GM23338 (cell line): ENCODE measurements around the gene SRRT. TPM values are rescaled to one million over a fixed set of nuclear protein-coding genes. Genes with fewer than 3 reads are reported as not detected.

Experiments
- ATAC-seq: fragments of 200-7000 bp; cut with Tn5 transposase; 3 replicates; pipeline ENCODE4 v1.9.1; 2020
- DNase-seq: peaks from one replicate; pipeline ENCODE4 v3.0.0-alpha.2; 2015; ENCODE audit warnings: low spot score
- H2AFZ ChIP-seq: fragments of 200-600 bp; sonication (generic); 2 replicates; pipeline ENCODE4 v1.8.0; 2016; ENCODE audit warnings: antibody characterized with exemption, mild to moderate bottlenecking, moderate library complexity
- H3F3A ChIP-seq: fragments of 200-600 bp; sonication (generic); replicated peaks from 2 replicates; pipeline ENCODE4 v1.8.0; 2017; ENCODE audit warnings: antibody characterized with exemption, mixed run types, low read depth
- H3K27ac ChIP-seq: fragments of 200-600 bp; sonication (generic); 2 replicates; pipeline ENCODE4 v1.6.1; 2016; ENCODE audit warnings: low read depth
- H3K27me3 ChIP-seq: fragments of 200-600 bp; sonication (generic); 2 replicates; pipeline ENCODE4 v1.8.0; 2016; ENCODE audit warnings: mild to moderate bottlenecking, mixed run types, moderate library complexity; ENCODE audit not compliant: insufficient read depth
- H3K36me3 ChIP-seq: fragments of 200-600 bp; sonication (generic); 2 replicates; pipeline ENCODE4 v1.8.0; 2016; ENCODE audit warnings: mild to moderate bottlenecking; ENCODE audit not compliant: insufficient read depth
- H3K4me1 ChIP-seq: fragments of 200-600 bp; sonication (generic); 2 replicates; pipeline ENCODE4 v1.8.0; 2016; ENCODE audit warnings: mild to moderate bottlenecking, moderate library complexity; ENCODE audit not compliant: insufficient read depth
- H3K4me2 ChIP-seq: fragments of 200-600 bp; sonication (generic); 2 replicates; pipeline ENCODE4 v1.7.1; 2017; ENCODE audit warnings: mixed run types
- H3K4me3 ChIP-seq: fragments of 200-600 bp; sonication (generic); 2 replicates; pipeline ENCODE4 v1.6.1; 2016; ENCODE audit warnings: mixed run types
- H3K79me2 ChIP-seq: fragments of 200-600 bp; sonication (generic); replicated peaks from 2 replicates; pipeline ENCODE4 v1.8.0; 2017; ENCODE audit warnings: mild to moderate bottlenecking; ENCODE audit not compliant: insufficient read depth
- H3K9me2 ChIP-seq: fragments of 200-600 bp; sonication (generic); 2 replicates; pipeline ENCODE4 v1.8.0; 2017; ENCODE audit not compliant: insufficient read depth
- H4K20me1 ChIP-seq: fragments of 200-600 bp; sonication (generic); replicated peaks from 2 replicates; pipeline ENCODE4 v1.8.0; 2017; ENCODE audit warnings: mild to moderate bottlenecking; ENCODE audit not compliant: insufficient read depth
- H3K27ac Mint-ChIP-seq: 2 replicates; pipeline ENCODE4 v1.8.0; 2020; ENCODE audit warnings: inconsistent platforms, mild to moderate bottlenecking, moderate library complexity, mixed read lengths
- H3K27me3 Mint-ChIP-seq: 3 replicates; pipeline ENCODE4 v1.8.0; 2022; ENCODE audit warnings: low read depth, mild to moderate bottlenecking, moderate library complexity, mixed read lengths, inconsistent platforms; ENCODE audit not compliant: insufficient read depth, poor library complexity
- H3K36me3 Mint-ChIP-seq: 3 replicates; pipeline ENCODE4 v1.8.0; 2021; ENCODE audit warnings: low read depth, mild to moderate bottlenecking, inconsistent platforms, moderate library complexity, mixed read lengths
- H3K4me1 Mint-ChIP-seq: 3 replicates; pipeline ENCODE4 v1.8.0; 2020; ENCODE audit warnings: mild to moderate bottlenecking, inconsistent platforms, mixed read lengths
- H3K4me3 Mint-ChIP-seq: 3 replicates; pipeline ENCODE4 v1.8.0; 2021; ENCODE audit warnings: moderate library complexity, mild to moderate bottlenecking, inconsistent platforms, mixed read lengths
- H3K9me3 Mint-ChIP-seq: 3 replicates; pipeline ENCODE4 v1.8.0; 2020; ENCODE audit warnings: moderate library complexity, mild to moderate bottlenecking, inconsistent platforms, mixed read lengths
- CREB1 ChIP-seq: fragments of 250-450 bp; sonication (Bioruptor Pico); IDR thresholded peaks from 2 replicates; pipeline ENCODE4 v1.5.0; 2020; ENCODE audit warnings: low read depth, mild to moderate bottlenecking, moderate library complexity
- CTCF ChIP-seq, 2 experiments: fragments of 200-600 bp in 1 of 2; sonication (generic) in 1 of 2; conservative IDR thresholded peaks; 2 replicates each; pipeline versions ENCODE4 v1.5.1 to v1.6.1; 2016 to 2017; ENCODE audit warnings: antibody characterized with exemption in 2 of 2, low read depth in 2 of 2, mild to moderate bottlenecking in 2 of 2, moderate library complexity in 1 of 2
- EZH2 ChIP-seq: fragments of 200-600 bp; sonication (generic); IDR thresholded peaks from one replicate; pipeline ENCODE4 v1.8.0; 2017; ENCODE audit warnings: antibody characterized with exemption, mild to moderate bottlenecking, low read depth; ENCODE audit not compliant: unreplicated experiment
- EZH2phosphoT487 ChIP-seq: fragments of 200-600 bp; sonication (generic); IDR thresholded peaks from one replicate; pipeline ENCODE4 v1.8.1; 2018; ENCODE audit warnings: antibody characterized with exemption; ENCODE audit not compliant: unreplicated experiment
- JUNB ChIP-seq: IDR thresholded peaks from one replicate; pipeline ENCODE4 v1.6.1; 2016; ENCODE audit warnings: antibody characterized with exemption; ENCODE audit not compliant: unreplicated experiment
- NANOG ChIP-seq: IDR thresholded peaks from 2 replicates; pipeline ENCODE4 v1.6.1; 2016; ENCODE audit warnings: antibody characterized with exemption, borderline replicate concordance
- POLR2AphosphoS5 ChIP-seq: IDR thresholded peaks from 2 replicates; pipeline ENCODE4 v1.6.1; 2016; ENCODE audit warnings: antibody characterized with exemption, low read depth
- REST ChIP-seq: IDR thresholded peaks from one replicate; pipeline ENCODE4 v1.6.1; 2018; ENCODE audit warnings: antibody characterized with exemption; ENCODE audit not compliant: unreplicated experiment
- STAT1 ChIP-seq: IDR thresholded peaks from one replicate; pipeline ENCODE4 v1.6.1; 2016; ENCODE audit warnings: antibody characterized with exemption; ENCODE audit not compliant: unreplicated experiment
- ZNF114 ChIP-seq: fragments of 250-450 bp; sonication (Bioruptor Pico); IDR thresholded peaks from 2 replicates; pipeline ENCODE4 v1.5.0; 2020; ENCODE audit warnings: mild to moderate bottlenecking, moderate library complexity
- ZNF462 ChIP-seq: fragments of 250-450 bp; sonication (Bioruptor Pico); IDR thresholded peaks from 2 replicates; pipeline ENCODE4 v1.5.0; 2020; ENCODE audit warnings: mild to moderate bottlenecking, moderate library complexity
- polyA plus RNA-seq: library from polyadenylated mRNA; unstranded; fragments of >200 nt; fragmentation: Nextera tagmentation; extraction: Ambion mirVana; gene quantifications from 2 replicates; pipeline ENCODE4 v1.2.1, GENCODE V29; 2016
- total RNA-seq: library from RNA; depleted of rRNA; stranded (reverse); fragments of >200 nt; shearing (Covaris generic); gene quantifications from 2 replicates; pipeline ENCODE4 v1.2.3, GENCODE V29; 2014

The SRRT gene
- total and polyA plus RNA-seq, 2 experiments from 2014 or later, result 113 to 140 TPM

GRCh38 chr7:100827330-100828226 lies 47.3 kb upstream of the SRRT start, which contains the start of gene EPHB4:
EPHB4 (minus strand) TSS chr7:100827523; CDS start chr7:100827030, 493 bp downstream.
- H3K4me1 Mint-ChIP-seq, result peaks cover 23% of the 10 kb centered on the region
- peaks cover 21% of the 10 kb centered on the region for H3K27me3 Mint-ChIP-seq
- peak; percentile 76 for ATAC-seq

More at GRCh38 chr7:100827330-100828226, 47.3 kb upstream of the SRRT start, which contains the start of gene EPHB4:
- peak within 1 kb of the TSS; percentile 96 for H3K27ac ChIP-seq
- Mint-ChIP-seq H3K4me3 (peak within 1 kb of the TSS; percentile 99), H3K9me3 (no peaks in the 10 kb centered on the region; the same call in 2 of the 3 replicates), H3K36me3 (peaks cover 36% of the 10 kb centered on the region), H3K27ac (peak within 1 kb of the TSS; percentile 99)
- peak; percentile 98 for DNase-seq
- H2AFZ ChIP-seq, result peak within 1 kb of the TSS; percentile 56; the same call in 1 of the 2 replicates
- peaks cover 15% of the 10 kb centered on the region; the same call in 1 of the 2 replicates for H3K4me1 ChIP-seq
- peaks cover 7% of the 10 kb centered on the region; the same call in 1 of the 2 replicates for H3F3A ChIP-seq
- H3K27me3 ChIP-seq, result no peaks in the 10 kb centered on the region
- H3K79me2 ChIP-seq, result peaks cover 52% of the 10 kb centered on the region
- peak within 1 kb of the TSS; percentile 98 for H3K4me3 ChIP-seq
- TF ChIP-seq POLR2AphosphoS5 (peak; percentile 40; the same call in 1 of the 2 replicates), ZNF462 (no peak), CTCF (conservative IDR thresholded peaks at IDR 0.05; ENCODE audit: low read depth in 2 of 2) (peak; percentile 52 to 59), NANOG (no peak), JUNB (no peak), EZH2phosphoT487 (no peak), STAT1 (no peak), ZNF114 (CRISPR knock-in tag) (no peak), EZH2 (no peak), CREB1 (CRISPR knock-in tag) (no peak), REST (peak; percentile 17)
- peaks cover 3% of the 10 kb centered on the region for H3K36me3 ChIP-seq
- peaks cover 24% of the 10 kb centered on the region for H4K20me1 ChIP-seq
- H3K9me2 ChIP-seq, result no peaks in the 10 kb centered on the region
- H3K4me2 ChIP-seq, result peak within 1 kb of the TSS; percentile 100
